Measurements from ENCODE around the gene ESM1. TPM values are rescaled to one million over a fixed set of nuclear protein-coding genes. Genes with fewer than 3 reads are reported as not detected.
A peak's percentile ranks its signal among the peaks of the same experiment; 100 is the strongest.

The ESM1 gene
- total RNA-seq (2021; fragmentation: NEBNext Ultra II Directional; extraction: Animal tissue kit (Norgen Biotek cat#: 25700)) = not detected in 2 replicates
- not detected in 2 replicates for polyA plus RNA-seq (2011; rRNA removed)
- not detected for polyA plus RNA-seq (2011; cell fraction: cytosol; rRNA removed)
- polyA plus RNA-seq (2011; cell fraction: nucleus; rRNA removed) = not detected
- not detected in 4 replicates for polyA plus RNA-seq (2012, experiment 1 of 2)
- not detected for polyA plus RNA-seq (2012, experiment 2 of 2)
- polyA plus RNA-seq (2013, experiment 1 of 2) = not detected
- polyA plus RNA-seq (2013, experiment 2 of 2) = not detected
- polyA minus RNA-seq (2011; rRNA and poly(A)+ RNA removed) = not detected in 2 replicates
- polyA minus RNA-seq (2011; cell fraction: cytosol; rRNA and poly(A)+ RNA removed) = not detected
- not detected for polyA minus RNA-seq (2011; cell fraction: nucleus; rRNA and poly(A)+ RNA removed)
- long read RNA-seq, experiment 1 = 0 reads
- long read RNA-seq, experiment 2 = 0 reads

- no peaks in the 10 kb centered on the region for H3K23me2 ChIP-seq (ENCODE audit: low read depth, low read length)
- no peak within 1 kb of the TSS for H4K91ac ChIP-seq (replicated peaks; ENCODE audit: insufficient read length, low read length)
- 81% methylated on average over 26 of the region's 26 CpGs; no CpG with 5 or more reads in 1 of the 2 experiments for WGBS, 2 experiments (ENCODE audit: extremely low coverage in 1 of 2, insufficient coverage in 1 of 2, insufficient read length in 1 of 2, insufficient replicate concordance in 2 of 2, low coverage in 1 of 2, low lambda C conversion rate in 2 of 2, missing lambda C conversion rate in 1 of 2)
- H2AFZ ChIP-seq (ENCODE audit: low read length) = 0 out of 2 replicates have a peak within 1 kb of the TSS, but pooled peaks have one; percentile 30
- H3K27ac ChIP-seq (ENCODE audit: low read depth, low read length) = no peak within 1 kb of the TSS
- no peaks in the 10 kb centered on the region for H4K20me1 ChIP-seq (replicated peaks in 1 of 2; ENCODE audit: control insufficient read depth in 1 of 2, insufficient read depth in 2 of 2, low read length in 2 of 2)
- H3K4me3 ChIP-seq (ENCODE audit: extremely low read depth in 1 of 4, insufficient read depth in 2 of 4, low read depth in 3 of 4, low read length in 4 of 4) = no peak within 1 kb of the TSS
- ChIA-PET POLR2A (ENCODE audit: partially characterized antibody) (interaction anchor here (1.1 kb wide), 2 partner anchors 12 to 174 kb away, joined by 3 to 4 read pairs; partner anchors contain the start of gene GPX8), CTCF (ENCODE audit: partially characterized antibody) (interaction anchor here (1.0 to 6.9 kb wide), 7 partner anchors 11 to 53 kb away, joined by 3 to 44 read pairs (median 10); no protein-coding TSS in a partner anchor)
- no peak within 1 kb of the TSS for H2BK20ac ChIP-seq (ENCODE audit: low read length)
- H2BK12ac ChIP-seq (ENCODE audit: low read depth, low read length) = 0 out of 2 replicates have a peak within 1 kb of the TSS, but pooled peaks have one; percentile 42
- no peak within 1 kb of the TSS for H4K5ac ChIP-seq (ENCODE audit: insufficient read length, low read depth, low read length)
- H3K18ac ChIP-seq (ENCODE audit: extremely low read depth, low read length) = 0 out of 2 replicates have a peak within 1 kb of the TSS, but pooled peaks have one; percentile 40
- H2BK5ac ChIP-seq (ENCODE audit: low read depth, low read length) = no peak within 1 kb of the TSS
- no peaks in the 10 kb centered on the region for H3K9me3 ChIP-seq (ENCODE audit: insufficient read depth in 2 of 2, low read depth in 1 of 2, low read length in 1 of 2)
- no peaks in the 10 kb centered on the region for H3K79me1 ChIP-seq (ENCODE audit: low read depth, low read length)
- H4K8ac ChIP-seq (ENCODE audit: extremely low read depth, insufficient read depth, low read length) = no peak within 1 kb of the TSS
- FAIRE-seq (no peak), DNase-seq (ENCODE audit: low read depth in 1 of 2, low spot score in 2 of 2) (no peak)
- H2BK120ac ChIP-seq (replicated peaks; ENCODE audit: low read depth, low read length) = no peak within 1 kb of the TSS
- no peak within 1 kb of the TSS for H3K56ac ChIP-seq (replicated peaks; ENCODE audit: insufficient read length, low read depth, low read length)
- peaks cover 0 to 4% (median 2%) of the 10 kb centered on the region in 4 experiments; a peak in 4 of 7 replicates for H3K4me1 ChIP-seq (replicated peaks in 1 of 4; ENCODE audit: control insufficient read depth in 3 of 4, insufficient read depth in 4 of 4, low read length in 3 of 4)
- H3K36me3 ChIP-seq (ENCODE audit: control insufficient read depth in 2 of 4, insufficient read depth in 4 of 4, low read length in 3 of 4) = no peaks in the 10 kb centered on the region
- no peak within 1 kb of the TSS for H2BK15ac ChIP-seq (ENCODE audit: low read length)
- no peak within 1 kb of the TSS for H3K23ac ChIP-seq (ENCODE audit: insufficient read length)
- H3K9ac ChIP-seq (replicated peaks in 1 of 4; ENCODE audit: extremely low read depth in 1 of 4, low read depth in 3 of 4, low read length in 3 of 4) = no peak within 1 kb of the TSS
- no peaks in the 10 kb centered on the region for H3K27me3 ChIP-seq (replicated peaks in 1 of 4; ENCODE audit: control insufficient read depth in 3 of 4, extremely low read depth in 1 of 4, insufficient read depth in 3 of 4, low read length in 3 of 4)
- H2AK5ac ChIP-seq (ENCODE audit: low read depth, low read length) = no peak within 1 kb of the TSS
- H3K4me2 ChIP-seq (ENCODE audit: insufficient read depth in 1 of 2, low read depth in 2 of 2, low read length in 2 of 2) = no peak within 1 kb of the TSS
- H3K4ac ChIP-seq (replicated peaks; ENCODE audit: insufficient read length, low read depth, low read length) = no peak within 1 kb of the TSS
- no peak within 1 kb of the TSS for H3K14ac ChIP-seq (ENCODE audit: insufficient read length)
- no peaks in the 10 kb centered on the region for H3K79me2 ChIP-seq (ENCODE audit: control insufficient read depth in 1 of 2, insufficient read depth in 2 of 2, low read length in 2 of 2)
- TF ChIP-seq SP1 (IDR thresholded peaks at IDR 0.05; ENCODE audit: low read depth, low read length) (no peak), JUND (IDR thresholded peaks at IDR 0.05; ENCODE audit: low read length) (no peak), CEBPB (IDR thresholded peaks at IDR 0.05; ENCODE audit: low read depth, low read length) (no peak), RNF2 (IDR thresholded peaks at IDR 0.05; ENCODE audit: borderline replicate concordance, low read depth, low read length, missing control alignments, poor library complexity, severe bottlenecking) (no peak), FOSL1 (IDR thresholded peaks at IDR 0.05; ENCODE audit: insufficient read depth, low read depth, low read length) (no peak), RBBP5 (IDR thresholded peaks at IDR 0.05; ENCODE audit: borderline replicate concordance, low read depth, low read length) (no peak), SIN3A (conservative IDR thresholded peaks at IDR 0.05 in 1 of 2, IDR thresholded peaks at IDR 0.05 in 1 of 2; ENCODE audit: low read depth in 1 of 2, low read length in 2 of 2) (no peak), EP300 (IDR thresholded peaks at IDR 0.05; ENCODE audit: borderline replicate concordance in 1 of 2, low read depth in 2 of 2, low read length in 2 of 2) (no peak)
Observed at GRCh38 chr5:54985301-54986268, at the start of gene ESM1. Gene ESM1, minus strand, starts transcription at chr5:54985593. Its CDS starts 76 bp downstream, at chr5:54985517.

Data from H1 (cell line).